ENCODE results near the gene ARPP19. TPM values are rescaled to one million over a fixed set of nuclear protein-coding genes. Genes with fewer than 3 reads are reported as not detected.

Gene ARPP19
- total and polyA plus RNA-seq, 2 experiments from 2014 or later: 78.3 to 192 TPM

DNA sequence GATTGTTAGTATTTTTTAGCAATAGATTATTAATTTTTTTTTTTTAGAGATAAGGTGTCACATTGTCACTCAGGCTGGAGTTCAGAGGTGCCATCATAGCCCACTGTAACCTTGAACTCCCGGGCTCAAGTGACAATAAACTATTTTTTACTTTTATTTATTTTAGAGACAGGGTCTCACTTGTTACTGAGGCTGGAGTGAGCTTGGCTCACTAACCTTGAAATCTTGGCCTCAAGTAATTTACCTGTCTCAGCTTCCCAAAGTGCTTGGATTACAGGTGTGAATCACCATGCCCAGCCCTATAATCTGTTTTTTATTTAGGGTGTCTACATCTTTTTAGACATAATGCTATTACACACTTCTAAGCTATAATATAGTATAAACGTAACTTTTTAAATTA, 7.9 kb upstream of the ARPP19 start:
- H3K27ac ChIP-seq (ENCODE audit: low read depth): no peak overlapping the region
- ATAC-seq (no peak), DNase-seq (ENCODE audit: low spot score) (no peak)
- H3K9me2 ChIP-seq (ENCODE audit: insufficient read depth): no peaks in the 10 kb centered on the region
- H4K20me1 ChIP-seq (replicated peaks; ENCODE audit: insufficient read depth): no peaks in the 10 kb centered on the region
- no peaks in the 10 kb centered on the region for H3K4me1 ChIP-seq (ENCODE audit: insufficient read depth)
- Mint-ChIP-seq H3K27ac (no peak overlapping the region), H3K9me3 (no peaks in the 10 kb centered on the region), H3K27me3 (ENCODE audit: insufficient read depth, low read depth, poor library complexity) (no peaks in the 10 kb centered on the region), H3K36me3 (ENCODE audit: low read depth) (no peaks in the 10 kb centered on the region), H3K4me3 (no peak overlapping the region), H3K4me1 (peaks cover 5% of the 10 kb centered on the region; the same call in 2 of the 3 replicates)
- no peaks in the 10 kb centered on the region for H3F3A ChIP-seq (replicated peaks; ENCODE audit: low read depth)
- H3K79me2 ChIP-seq (replicated peaks; ENCODE audit: insufficient read depth): no peaks in the 10 kb centered on the region
- no peak overlapping the region for H2AFZ ChIP-seq
- H3K27me3 ChIP-seq (ENCODE audit: insufficient read depth): no peaks in the 10 kb centered on the region
- H3K36me3 ChIP-seq (ENCODE audit: insufficient read depth): no peaks in the 10 kb centered on the region
- no peak overlapping the region for H3K4me2 ChIP-seq
- TF ChIP-seq, protein P1, sequence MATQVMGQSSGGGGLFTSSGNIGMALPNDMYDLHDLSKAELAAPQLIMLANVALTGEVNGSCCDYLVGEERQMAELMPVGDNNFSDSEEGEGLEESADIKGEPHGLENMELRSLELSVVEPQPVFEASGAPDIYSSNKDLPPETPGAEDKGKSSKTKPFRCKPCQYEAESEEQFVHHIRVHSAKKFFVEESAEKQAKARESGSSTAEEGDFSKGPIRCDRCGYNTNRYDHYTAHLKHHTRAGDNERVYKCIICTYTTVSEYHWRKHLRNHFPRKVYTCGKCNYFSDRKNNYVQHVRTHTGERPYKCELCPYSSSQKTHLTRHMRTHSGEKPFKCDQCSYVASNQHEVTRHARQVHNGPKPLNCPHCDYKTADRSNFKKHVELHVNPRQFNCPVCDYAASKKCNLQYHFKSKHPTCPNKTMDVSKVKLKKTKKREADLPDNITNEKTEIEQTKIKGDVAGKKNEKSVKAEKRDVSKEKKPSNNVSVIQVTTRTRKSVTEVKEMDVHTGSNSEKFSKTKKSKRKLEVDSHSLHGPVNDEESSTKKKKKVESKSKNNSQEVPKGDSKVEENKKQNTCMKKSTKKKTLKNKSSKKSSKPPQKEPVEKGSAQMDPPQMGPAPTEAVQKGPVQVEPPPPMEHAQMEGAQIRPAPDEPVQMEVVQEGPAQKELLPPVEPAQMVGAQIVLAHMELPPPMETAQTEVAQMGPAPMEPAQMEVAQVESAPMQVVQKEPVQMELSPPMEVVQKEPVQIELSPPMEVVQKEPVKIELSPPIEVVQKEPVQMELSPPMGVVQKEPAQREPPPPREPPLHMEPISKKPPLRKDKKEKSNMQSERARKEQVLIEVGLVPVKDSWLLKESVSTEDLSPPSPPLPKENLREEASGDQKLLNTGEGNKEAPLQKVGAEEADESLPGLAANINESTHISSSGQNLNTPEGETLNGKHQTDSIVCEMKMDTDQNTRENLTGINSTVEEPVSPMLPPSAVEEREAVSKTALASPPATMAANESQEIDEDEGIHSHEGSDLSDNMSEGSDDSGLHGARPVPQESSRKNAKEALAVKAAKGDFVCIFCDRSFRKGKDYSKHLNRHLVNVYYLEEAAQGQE (IDR thresholded peaks at IDR 0.05; ENCODE audit: unreplicated experiment): no peak
- TF ChIP-seq EZH2 (IDR thresholded peaks at IDR 0.05; ENCODE audit: low read depth, unreplicated experiment) (no peak), STAT1 (IDR thresholded peaks at IDR 0.05; ENCODE audit: unreplicated experiment) (no peak), ZNF331 (CRISPR knock-in tag; IDR thresholded peaks at IDR 0.05; ENCODE audit: low read depth) (no peak), JUNB (IDR thresholded peaks at IDR 0.05; ENCODE audit: unreplicated experiment) (no peak), CREB1 (CRISPR knock-in tag; IDR thresholded peaks at IDR 0.05; ENCODE audit: low read depth) (no peak), NANOG (IDR thresholded peaks at IDR 0.05; ENCODE audit: borderline replicate concordance) (no peak), POLR2AphosphoS5 (IDR thresholded peaks at IDR 0.05; ENCODE audit: low read depth) (no peak), EZH2phosphoT487 (IDR thresholded peaks at IDR 0.05; ENCODE audit: unreplicated experiment) (no peak), ZNF114 (CRISPR knock-in tag; IDR thresholded peaks at IDR 0.05) (no peak)
- TF ChIP-seq, protein P2, sequence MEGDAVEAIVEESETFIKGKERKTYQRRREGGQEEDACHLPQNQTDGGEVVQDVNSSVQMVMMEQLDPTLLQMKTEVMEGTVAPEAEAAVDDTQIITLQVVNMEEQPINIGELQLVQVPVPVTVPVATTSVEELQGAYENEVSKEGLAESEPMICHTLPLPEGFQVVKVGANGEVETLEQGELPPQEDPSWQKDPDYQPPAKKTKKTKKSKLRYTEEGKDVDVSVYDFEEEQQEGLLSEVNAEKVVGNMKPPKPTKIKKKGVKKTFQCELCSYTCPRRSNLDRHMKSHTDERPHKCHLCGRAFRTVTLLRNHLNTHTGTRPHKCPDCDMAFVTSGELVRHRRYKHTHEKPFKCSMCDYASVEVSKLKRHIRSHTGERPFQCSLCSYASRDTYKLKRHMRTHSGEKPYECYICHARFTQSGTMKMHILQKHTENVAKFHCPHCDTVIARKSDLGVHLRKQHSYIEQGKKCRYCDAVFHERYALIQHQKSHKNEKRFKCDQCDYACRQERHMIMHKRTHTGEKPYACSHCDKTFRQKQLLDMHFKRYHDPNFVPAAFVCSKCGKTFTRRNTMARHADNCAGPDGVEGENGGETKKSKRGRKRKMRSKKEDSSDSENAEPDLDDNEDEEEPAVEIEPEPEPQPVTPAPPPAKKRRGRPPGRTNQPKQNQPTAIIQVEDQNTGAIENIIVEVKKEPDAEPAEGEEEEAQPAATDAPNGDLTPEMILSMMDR (conservative IDR thresholded peaks at IDR 0.05; ENCODE audit: low read depth in 2 of 2): no peak
- TF ChIP-seq, protein P3, sequence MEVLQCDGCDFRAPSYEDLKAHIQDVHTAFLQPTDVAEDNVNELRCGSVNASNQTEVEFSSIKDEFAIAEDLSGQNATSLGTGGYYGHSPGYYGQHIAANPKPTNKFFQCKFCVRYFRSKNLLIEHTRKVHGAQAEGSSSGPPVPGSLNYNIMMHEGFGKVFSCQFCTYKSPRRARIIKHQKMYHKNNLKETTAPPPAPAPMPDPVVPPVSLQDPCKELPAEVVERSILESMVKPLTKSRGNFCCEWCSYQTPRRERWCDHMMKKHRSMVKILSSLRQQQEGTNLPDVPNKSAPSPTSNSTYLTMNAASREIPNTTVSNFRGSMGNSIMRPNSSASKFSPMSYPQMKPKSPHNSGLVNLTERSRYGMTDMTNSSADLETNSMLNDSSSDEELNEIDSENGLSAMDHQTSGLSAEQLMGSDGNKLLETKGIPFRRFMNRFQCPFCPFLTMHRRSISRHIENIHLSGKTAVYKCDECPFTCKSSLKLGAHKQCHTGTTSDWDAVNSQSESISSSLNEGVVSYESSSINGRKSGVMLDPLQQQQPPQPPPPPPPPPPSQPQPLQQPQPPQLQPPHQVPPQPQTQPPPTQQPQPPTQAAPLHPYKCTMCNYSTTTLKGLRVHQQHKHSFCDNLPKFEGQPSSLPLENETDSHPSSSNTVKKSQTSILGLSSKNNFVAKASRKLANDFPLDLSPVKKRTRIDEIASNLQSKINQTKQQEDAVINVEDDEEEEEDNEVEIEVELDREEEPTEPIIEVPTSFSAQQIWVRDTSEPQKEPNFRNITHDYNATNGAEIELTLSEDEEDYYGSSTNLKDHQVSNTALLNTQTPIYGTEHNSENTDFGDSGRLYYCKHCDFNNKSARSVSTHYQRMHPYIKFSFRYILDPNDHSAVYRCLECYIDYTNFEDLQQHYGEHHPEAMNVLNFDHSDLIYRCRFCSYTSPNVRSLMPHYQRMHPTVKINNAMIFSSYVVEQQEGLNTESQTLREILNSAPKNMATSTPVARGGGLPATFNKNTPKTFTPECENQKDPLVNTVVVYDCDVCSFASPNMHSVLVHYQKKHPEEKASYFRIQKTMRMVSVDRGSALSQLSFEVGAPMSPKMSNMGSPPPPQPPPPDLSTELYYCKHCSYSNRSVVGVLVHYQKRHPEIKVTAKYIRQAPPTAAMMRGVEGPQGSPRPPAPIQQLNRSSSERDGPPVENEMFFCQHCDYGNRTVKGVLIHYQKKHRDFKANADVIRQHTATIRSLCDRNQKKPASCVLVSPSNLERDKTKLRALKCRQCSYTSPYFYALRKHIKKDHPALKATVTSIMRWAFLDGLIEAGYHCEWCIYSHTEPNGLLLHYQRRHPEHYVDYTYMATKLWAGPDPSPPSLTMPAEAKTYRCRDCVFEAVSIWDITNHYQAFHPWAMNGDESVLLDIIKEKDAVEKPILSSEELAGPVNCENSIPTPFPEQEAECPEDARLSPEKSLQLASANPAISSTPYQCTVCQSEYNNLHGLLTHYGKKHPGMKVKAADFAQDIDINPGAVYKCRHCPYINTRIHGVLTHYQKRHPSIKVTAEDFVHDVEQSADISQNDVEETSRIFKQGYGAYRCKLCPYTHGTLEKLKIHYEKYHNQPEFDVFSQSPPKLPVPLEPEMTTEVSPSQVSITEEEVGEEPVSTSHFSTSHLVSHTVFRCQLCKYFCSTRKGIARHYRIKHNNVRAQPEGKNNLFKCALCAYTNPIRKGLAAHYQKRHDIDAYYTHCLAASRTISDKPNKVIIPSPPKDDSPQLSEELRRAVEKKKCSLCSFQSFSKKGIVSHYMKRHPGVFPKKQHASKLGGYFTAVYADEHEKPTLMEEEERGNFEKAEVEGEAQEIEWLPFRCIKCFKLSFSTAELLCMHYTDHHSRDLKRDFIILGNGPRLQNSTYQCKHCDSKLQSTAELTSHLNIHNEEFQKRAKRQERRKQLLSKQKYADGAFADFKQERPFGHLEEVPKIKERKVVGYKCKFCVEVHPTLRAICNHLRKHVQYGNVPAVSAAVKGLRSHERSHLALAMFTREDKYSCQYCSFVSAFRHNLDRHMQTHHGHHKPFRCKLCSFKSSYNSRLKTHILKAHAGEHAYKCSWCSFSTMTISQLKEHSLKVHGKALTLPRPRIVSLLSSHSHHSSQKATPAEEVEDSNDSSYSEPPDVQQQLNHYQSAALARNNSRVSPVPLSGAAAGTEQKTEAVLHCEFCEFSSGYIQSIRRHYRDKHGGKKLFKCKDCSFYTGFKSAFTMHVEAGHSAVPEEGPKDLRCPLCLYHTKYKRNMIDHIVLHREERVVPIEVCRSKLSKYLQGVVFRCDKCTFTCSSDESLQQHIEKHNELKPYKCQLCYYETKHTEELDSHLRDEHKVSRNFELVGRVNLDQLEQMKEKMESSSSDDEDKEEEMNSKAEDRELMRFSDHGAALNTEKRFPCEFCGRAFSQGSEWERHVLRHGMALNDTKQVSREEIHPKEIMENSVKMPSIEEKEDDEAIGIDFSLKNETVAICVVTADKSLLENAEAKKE (CRISPR knock-in tag; IDR thresholded peaks at IDR 0.05): no peak
- TF ChIP-seq, protein P4, sequence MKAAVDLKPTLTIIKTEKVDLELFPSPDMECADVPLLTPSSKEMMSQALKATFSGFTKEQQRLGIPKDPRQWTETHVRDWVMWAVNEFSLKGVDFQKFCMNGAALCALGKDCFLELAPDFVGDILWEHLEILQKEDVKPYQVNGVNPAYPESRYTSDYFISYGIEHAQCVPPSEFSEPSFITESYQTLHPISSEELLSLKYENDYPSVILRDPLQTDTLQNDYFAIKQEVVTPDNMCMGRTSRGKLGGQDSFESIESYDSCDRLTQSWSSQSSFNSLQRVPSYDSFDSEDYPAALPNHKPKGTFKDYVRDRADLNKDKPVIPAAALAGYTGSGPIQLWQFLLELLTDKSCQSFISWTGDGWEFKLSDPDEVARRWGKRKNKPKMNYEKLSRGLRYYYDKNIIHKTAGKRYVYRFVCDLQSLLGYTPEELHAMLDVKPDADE (IDR thresholded peaks at IDR 0.05): no peak
- no peak overlapping the region for H3K4me3 ChIP-seq

All from GM23338 (cell line).